Measurements from ENCODE around the gene GGCX. TPM values are rescaled to one million over a fixed set of nuclear protein-coding genes. Genes with fewer than 3 reads are reported as not detected.
A peak's percentile ranks its signal among the peaks of the same experiment; 100 is the strongest.
"Not testable (repeated sequence)": the region's sequence is repeated elsewhere in the genome, so short reads cannot be mapped to it uniquely, and the experiment has no call there.

Gene GGCX
- total RNA-seq: 10 to 100 TPM; 22.5 to 22.8 TPM

DNA sequence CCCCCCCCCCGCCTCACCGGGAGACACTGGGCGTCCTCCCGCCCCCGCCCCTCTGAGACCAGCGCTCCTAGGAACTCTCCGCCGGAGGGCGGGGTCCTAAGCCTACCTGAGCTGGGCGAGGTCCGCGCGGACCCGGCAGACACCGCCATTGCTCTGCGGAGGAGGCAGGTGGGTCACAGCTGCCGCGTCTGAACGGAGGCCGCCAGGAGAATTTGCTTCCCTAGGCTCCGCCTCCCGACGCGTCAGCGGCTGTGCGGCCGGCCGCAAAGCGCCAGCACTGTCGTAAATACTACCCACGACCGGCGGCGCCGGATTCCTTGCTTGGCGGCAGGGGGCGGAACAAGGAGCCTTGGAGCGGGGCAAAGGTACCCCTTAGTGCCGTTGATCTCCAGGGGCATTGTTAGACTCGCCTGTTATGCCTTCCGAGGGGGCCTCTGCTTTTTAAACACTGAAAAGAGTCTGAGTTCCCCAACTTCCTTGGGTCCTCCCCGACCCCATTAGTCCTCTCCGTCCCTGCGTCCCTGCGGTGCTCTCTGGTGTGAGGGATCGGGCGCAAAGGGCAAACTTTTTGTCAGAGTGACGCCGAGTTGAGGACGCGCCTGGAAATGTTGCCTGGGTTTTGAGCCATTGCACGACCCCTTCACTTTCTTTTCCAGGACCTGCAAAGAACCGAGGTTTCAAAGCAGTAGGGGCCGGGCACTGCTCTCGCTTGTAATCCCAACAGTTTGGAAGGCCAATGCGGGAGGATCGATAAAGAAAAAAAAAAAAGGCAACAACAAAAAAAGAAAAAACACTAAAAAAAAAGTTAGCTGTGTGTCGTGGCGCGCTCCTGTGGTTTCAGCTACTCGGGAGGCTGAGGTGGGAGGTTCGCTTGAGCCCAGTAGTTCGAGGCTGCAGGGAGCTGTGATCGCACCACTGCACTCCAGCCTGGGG is at the start of gene GGCX:
Gene GGCX (minus strand): TSS at position 214 of the 933 bp plus-strand sequence. CDS start 65 bp downstream, at position 149.
- H3K4me1 Mint-ChIP-seq: peaks cover 36% of the 10 kb centered on the region
- H3K9me3 Mint-ChIP-seq: no peaks in the 10 kb centered on the region
- peak; percentile 96 for DNase-seq
- no peaks in the 10 kb centered on the region for H3K27me3 Mint-ChIP-seq
- peak within 1 kb of the TSS; percentile 87 for H3K4me3 Mint-ChIP-seq
- ChIA-PET CTCF (interaction anchor here (0.6 to 2.2 kb wide), 6 partner anchors 10 to 234 kb away, joined by 3 to 27 read pairs (median 4); partner anchors contain the start of genes MAT2A and VAMP8), POLR2A (interaction anchor here (0.6 to 2.9 kb wide), 13 partner anchors 9 to 207 kb away, joined by 3 to 25 read pairs (median 6); partner anchors contain the start of genes ELMOD3, MAT2A, RETSAT and SH2D6)
- H3K27ac Mint-ChIP-seq: peak within 1 kb of the TSS; percentile 90
- peaks cover 8% of the 10 kb centered on the region for H3K36me3 Mint-ChIP-seq (ENCODE audit: low read depth)

DNA sequence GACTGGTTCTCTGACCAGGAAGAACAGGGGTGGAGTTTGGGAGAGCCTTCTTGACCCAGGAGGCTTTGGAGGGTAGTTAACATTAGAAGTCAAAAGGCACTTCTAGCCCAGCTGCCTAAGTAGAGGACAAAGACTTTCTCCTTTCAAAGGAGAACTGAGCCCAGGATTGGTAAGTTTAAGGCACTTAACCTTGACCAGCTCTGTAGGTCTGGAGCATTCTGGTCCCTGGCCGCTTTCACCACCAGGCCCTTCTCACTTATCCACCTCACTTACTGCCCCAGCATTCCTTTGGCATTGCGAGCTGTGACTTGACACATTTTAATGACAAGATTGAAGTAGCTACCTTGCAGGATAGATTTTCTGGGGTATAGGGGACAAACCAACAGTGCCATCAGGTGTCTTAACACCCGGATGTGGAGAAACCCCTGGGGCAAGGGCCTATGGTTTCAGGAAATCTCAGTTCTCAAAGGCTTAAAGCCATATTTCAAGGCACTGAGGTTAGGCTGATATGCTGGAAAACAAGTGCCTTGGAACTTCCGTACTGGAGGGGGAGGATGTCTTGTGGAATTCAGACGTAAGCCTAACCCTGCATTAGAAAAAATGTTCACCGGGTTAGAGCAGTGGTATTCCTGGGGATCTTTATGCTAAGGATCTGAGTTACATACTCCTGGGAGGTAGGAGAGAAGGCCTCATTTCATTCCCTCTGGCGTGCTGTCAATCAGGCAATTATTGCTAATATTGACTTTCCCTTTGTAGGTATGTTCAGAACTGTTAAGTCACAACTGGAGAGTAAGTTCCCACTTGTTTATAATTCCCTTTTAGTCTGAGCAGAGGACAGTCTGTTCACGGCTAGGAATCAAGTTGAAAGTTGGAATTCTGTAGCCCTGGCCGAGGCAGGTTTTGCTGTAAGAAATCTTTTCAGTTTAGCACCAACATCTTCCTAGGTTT is 46.2 kb upstream of the GGCX start:
- Mint-ChIP-seq H3K27ac (no peak overlapping the region), H3K4me1 (peaks cover 35% of the 10 kb centered on the region), H3K27me3 (peaks cover 2% of the 10 kb centered on the region), H3K36me3 (ENCODE audit: low read depth) (peaks cover 25% of the 10 kb centered on the region), H3K9me3 (no peaks in the 10 kb centered on the region), H3K4me3 (no peak overlapping the region)
- POLR2A ChIA-PET: interaction anchor here (3.8 to 8.1 kb wide), 2 partner anchors 8 to 12 kb away, joined by 27 to 40 read pairs; partner anchors contain the start of genes RNF181 and USP39
- no peak for DNase-seq
- CTCF ChIA-PET: interaction anchor here (1.0 kb wide), 1 partner anchor 207 kb away, joined by 4 read pairs; no protein-coding TSS in a partner anchor

DNA sequence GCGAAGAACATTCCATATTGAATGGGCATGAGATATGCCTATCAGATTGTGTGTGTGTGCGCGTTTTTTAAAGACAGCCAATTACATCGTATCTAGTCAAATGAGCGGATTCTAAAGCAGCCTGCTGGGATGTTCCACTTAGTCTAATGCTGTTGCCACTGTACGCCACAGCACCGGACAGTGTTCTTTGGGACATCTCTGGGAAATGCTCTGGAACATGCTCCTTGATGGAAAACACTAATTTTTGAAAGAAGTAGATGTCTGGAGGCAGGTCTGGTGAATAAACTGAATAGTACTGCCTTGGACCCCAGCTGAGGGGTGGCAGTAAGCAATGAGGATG is 44.8 kb upstream of the GGCX start:
- Mint-ChIP-seq H3K27ac (no peak overlapping the region), H3K27me3 (peaks cover 2% of the 10 kb centered on the region), H3K4me3 (no peak overlapping the region), H3K9me3 (no peaks in the 10 kb centered on the region), H3K36me3 (ENCODE audit: low read depth) (peaks cover 21% of the 10 kb centered on the region), H3K4me1 (peaks cover 31% of the 10 kb centered on the region)
- no peak for DNase-seq
- CTCF ChIA-PET: interaction anchor here (1.6 kb wide), 1 partner anchor 15 kb away, joined by 3 read pairs; no protein-coding TSS in a partner anchor
- POLR2A ChIA-PET: interaction anchor here (0.6 to 8.1 kb wide), 5 partner anchors 10 to 279 kb away, joined by 3 to 40 read pairs (median 4); partner anchors contain the start of genes RNF181, TGOLN2 and USP39

DNA sequence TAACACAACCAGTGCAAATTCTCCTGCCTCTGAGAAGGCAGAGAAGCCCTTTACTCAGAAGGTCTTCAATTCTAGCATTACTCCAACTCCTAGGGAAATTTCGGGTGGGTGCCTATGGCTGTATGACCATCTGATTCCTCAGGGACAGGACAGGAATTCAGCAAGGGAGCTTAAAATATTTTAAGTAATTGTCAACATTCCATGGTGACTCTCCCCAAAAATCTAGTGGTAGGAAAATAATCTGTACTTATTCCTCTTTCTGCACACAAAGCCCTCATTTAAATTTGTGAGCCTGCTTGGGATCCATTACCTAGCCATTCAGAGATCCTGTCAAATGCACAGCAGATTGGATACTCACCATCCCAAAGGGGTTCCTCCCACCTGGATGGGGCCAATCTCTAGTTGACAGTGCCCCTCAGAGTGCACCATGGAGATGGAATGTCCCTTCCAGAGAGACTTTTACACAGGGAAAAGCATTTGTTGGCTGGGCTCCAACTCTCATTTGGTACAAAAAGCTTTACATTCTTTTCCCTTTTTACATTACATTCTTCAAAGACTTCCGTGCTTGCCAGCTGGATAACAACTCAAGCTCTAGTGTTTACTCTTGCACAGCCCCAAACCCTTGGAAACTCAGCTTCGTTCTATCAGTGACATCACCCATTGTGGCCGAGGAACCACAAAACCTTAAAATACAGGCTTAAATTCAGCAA is 44.3 kb upstream of the GGCX start:
- POLR2A ChIA-PET: interaction anchor here (0.6 to 8.1 kb wide), 6 partner anchors 10 to 278 kb away, joined by 3 to 40 read pairs (median 4); partner anchors contain the start of genes MAT2A, RNF181, TGOLN2 and USP39
- Mint-ChIP-seq H3K4me1 (peaks cover 31% of the 10 kb centered on the region), H3K36me3 (ENCODE audit: low read depth) (peaks cover 21% of the 10 kb centered on the region), H3K4me3 (no peak overlapping the region), H3K27ac (no peak overlapping the region), H3K9me3 (no peaks in the 10 kb centered on the region), H3K27me3 (peaks cover 2% of the 10 kb centered on the region)
- no peak for DNase-seq
- CTCF ChIA-PET: interaction anchor here (0.9 to 1.6 kb wide), 3 partner anchors 10 to 186 kb away, joined by 3 read pairs; partner anchors contain the start of gene RNF181

DNA sequence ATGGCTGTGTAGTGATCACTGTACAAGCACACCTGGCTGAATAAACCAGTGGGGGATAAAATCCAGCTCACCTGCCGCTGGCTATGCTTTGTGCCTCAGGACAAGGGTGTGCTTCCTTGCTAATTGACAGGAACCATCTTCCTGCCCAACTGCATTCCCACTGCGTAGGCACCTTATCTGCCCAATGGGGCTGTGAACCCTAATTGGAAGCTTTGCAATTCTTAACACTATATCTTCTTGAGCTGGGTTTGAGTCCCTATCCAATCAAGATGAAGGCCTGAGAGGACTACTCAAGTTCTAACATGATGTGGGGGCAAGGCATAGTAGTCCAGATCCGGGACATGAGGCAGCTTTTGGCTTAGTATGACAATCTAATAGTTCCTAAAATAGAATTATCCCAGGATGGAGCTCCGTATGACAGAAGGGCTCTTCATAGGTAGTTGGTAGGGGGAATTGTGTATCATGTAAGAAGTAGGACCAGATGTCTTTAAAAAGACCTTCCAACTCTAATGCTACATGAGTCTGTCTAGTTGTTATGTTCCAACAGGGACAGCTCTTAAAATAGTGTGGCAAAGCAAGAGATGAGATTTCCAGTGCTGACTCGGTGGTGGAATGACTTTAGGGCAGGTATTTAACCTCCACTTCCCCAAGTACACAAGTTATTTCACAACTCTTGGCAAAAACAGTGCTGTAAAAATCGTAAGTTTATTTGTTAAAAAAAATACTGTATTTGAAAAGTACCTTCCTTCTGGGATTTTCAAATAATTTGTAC is 43.5 kb upstream of the GGCX start:
- H3K4me3 Mint-ChIP-seq: no peak overlapping the region
- H3K9me3 Mint-ChIP-seq: no peaks in the 10 kb centered on the region
- no peak overlapping the region for H3K27ac Mint-ChIP-seq
- H3K4me1 Mint-ChIP-seq: peaks cover 26% of the 10 kb centered on the region
- peaks cover 2% of the 10 kb centered on the region for H3K27me3 Mint-ChIP-seq
- CTCF ChIA-PET: interaction anchor here (0.9 to 1.2 kb wide), 2 partner anchors 9 to 185 kb away, joined by 3 read pairs; partner anchors contain the start of gene RNF181
- H3K36me3 Mint-ChIP-seq (ENCODE audit: low read depth): peaks cover 17% of the 10 kb centered on the region
- POLR2A ChIA-PET: interaction anchor here (0.7 to 8.1 kb wide), 5 partner anchors 7 to 94 kb away, joined by 3 to 40 read pairs (median 14); partner anchors contain the start of genes C2orf68, MAT2A, RNF181 and USP39
- no peak for DNase-seq

DNA sequence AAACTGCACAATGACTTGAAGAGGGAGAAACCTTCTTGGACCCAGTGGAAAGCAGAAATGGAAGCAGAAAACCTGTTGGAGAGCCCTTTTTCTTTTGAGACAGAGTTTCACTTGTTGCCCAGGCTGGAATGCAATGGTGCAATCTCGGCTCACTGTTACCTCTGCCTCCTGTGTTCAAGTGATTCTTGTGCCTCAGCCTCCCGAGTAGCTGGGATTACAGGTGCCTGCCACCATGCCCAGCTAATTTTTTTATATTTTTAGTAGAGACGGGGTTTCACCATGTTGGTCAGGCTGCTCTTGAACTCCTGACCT is 42.8 kb upstream of the GGCX start:
- Mint-ChIP-seq H3K4me1 (peaks cover 22% of the 10 kb centered on the region), H3K36me3 (ENCODE audit: low read depth) (peaks cover 13% of the 10 kb centered on the region)
- H3K4me3 Mint-ChIP-seq, H3K27ac Mint-ChIP-seq, DNase-seq, H3K27me3 Mint-ChIP-seq, H3K9me3 Mint-ChIP-seq: not testable (repeated sequence)
- ChIA-PET POLR2A (interaction anchor here (0.7 to 8.1 kb wide), 4 partner anchors 8 to 94 kb away, joined by 4 to 40 read pairs (median 20); partner anchors contain the start of genes C2orf68, RNF181 and USP39), CTCF (interaction anchor here (1.2 kb wide), 1 partner anchor 184 kb away, joined by 3 read pairs; no protein-coding TSS in a partner anchor)

DNA sequence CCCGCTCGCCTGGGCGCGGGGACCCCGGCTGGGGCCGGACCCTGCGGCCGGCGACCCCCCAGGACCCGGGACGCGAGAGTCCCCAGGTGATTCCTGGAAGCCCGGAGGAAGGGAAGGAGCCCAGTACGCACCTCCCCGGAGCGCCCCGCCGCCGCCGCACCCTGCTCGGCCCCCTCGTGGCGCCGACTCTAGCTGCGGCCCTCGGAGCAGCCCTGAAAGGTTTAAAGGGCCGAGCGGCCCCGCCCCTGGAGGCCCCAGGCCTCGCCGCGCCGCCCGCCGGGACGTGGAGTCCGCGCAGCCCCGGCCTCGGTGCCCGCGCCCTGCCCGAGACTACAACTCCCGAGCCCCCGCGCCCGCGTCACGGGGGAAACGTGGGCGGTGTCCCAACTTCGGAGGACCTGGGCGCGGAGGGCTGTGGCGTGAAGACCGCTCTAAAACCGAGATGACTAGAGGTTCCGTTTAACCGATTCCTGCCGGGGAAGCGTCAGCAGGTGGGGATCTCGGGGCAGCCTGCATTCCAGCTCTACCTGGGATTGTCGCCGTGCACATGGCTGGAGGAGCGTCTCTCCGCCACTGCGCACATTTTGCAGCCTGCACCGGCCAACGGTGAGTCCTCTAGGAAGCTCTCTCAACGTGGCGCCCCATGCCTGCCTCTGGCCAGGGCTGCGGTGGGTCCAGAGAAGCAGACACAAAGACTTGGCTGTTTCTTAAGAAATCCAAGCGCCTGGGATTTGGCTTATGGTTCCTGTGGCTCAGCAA is 41.4 kb upstream of the GGCX start, which contains the start of gene TMEM150A:
Gene TMEM150A (minus strand): TSS at position 223 of the 759 bp plus-strand sequence. CDS start 750 bp downstream, outside the sequence.
- peaks cover 2% of the 10 kb centered on the region for H3K27me3 Mint-ChIP-seq
- DNase-seq: peak; percentile 81
- H3K4me1 Mint-ChIP-seq: peaks cover 13% of the 10 kb centered on the region
- ChIA-PET CTCF (interaction anchor here (0.7 to 1.5 kb wide), 2 partner anchors 9 to 46 kb away, joined by 4 read pairs; partner anchors contain the start of gene C2orf68), POLR2A (interaction anchor here (0.7 to 8.1 kb wide), 6 partner anchors 7 to 64 kb away, joined by 3 to 40 read pairs (median 6); partner anchors contain the start of genes C2orf68, MAT2A, RNF181 and USP39)
- H3K36me3 Mint-ChIP-seq (ENCODE audit: low read depth): peaks cover 3% of the 10 kb centered on the region
- peak within 1 kb of the TSS; percentile 71 for H3K4me3 Mint-ChIP-seq
- no peak within 1 kb of the TSS for H3K27ac Mint-ChIP-seq
- H3K9me3 Mint-ChIP-seq: no peaks in the 10 kb centered on the region

DNA sequence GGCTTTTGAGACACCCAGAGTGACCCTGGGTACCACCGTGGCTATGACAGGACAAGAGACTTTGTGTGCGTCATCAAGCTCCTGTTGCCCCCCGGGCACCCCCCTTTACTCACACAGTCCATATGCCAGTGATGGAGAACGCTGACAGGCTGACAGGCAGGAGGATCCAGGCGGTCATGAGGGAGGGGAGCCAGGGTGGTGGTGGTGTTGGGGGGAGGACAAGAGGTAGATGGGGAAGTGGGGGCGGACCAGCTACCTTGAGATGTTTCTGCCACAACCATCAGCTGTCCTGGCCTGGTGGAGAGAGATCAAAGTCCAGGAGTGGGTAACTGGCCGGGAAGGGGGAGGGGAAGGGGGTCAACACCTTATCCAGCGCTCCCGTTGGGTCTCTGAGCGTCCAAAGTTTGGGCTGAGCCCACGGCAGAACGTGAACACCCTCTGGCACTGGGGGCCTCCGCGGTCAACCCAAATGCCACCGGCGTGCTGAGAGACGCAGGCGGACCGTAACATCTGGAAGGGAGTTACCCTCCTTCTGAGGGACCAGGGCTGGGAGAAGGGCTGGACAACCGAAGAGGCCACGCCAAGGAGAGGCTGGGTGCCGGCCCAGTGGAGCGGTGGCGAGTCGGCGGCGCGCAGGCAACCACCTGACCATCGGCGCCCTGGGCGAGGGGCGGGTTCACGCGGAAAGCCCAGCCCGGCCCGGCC is 40.6 kb upstream of the GGCX start:
- Mint-ChIP-seq H3K4me3 (peak overlapping the region; percentile 69), H3K9me3 (no peaks in the 10 kb centered on the region), H3K36me3 (ENCODE audit: low read depth) (peaks cover 8% of the 10 kb centered on the region), H3K27ac (no peak overlapping the region), H3K27me3 (peaks cover 2% of the 10 kb centered on the region), H3K4me1 (peaks cover 18% of the 10 kb centered on the region)
- POLR2A ChIA-PET: interaction anchor here (0.8 to 8.1 kb wide), 6 partner anchors 11 to 63 kb away, joined by 3 to 40 read pairs (median 5); partner anchors contain the start of genes MAT2A, USP39 and VAMP8
- no peak for DNase-seq
- CTCF ChIA-PET: interaction anchor here (1.5 kb wide), 1 partner anchor 46 kb away, joined by 4 read pairs; no protein-coding TSS in a partner anchor

DNA sequence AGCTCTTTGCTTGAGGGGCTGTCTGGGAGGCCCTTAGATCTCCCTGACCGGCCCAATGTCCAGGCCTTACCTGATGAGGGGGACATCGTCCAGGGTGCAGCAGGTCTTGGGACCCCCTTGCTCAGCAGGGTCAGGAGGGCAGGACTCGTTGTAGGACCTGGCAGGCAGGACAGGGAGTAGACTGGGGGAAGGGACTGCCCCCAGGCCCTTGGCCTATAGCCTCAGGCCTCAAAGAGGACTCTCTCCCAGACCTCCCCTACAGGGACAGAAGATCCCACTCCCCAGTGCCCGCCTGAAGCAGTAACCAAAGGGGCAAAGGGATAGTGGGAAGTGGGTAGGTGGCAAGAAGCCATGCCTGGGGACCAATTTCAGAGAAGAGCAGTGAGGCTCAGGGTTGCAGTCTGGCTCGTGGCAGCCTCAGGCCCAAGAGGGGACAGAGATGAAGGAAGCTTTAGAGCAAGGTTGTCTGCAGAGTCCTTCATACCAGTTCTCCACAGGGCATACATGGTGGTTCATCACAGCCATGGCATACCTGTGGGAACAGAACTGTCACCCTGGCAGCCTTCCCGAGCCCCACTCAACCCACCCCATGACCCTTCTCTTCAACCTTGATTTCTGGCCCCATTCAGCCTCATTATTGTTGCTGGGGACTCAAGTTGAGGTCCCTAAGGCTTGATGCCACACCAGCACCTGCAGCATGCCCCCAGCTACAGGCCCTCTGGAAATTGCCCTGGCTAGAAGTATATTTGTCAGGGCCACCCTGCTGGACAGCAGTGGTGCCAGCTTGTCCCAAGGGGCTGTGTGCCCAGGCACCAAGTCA is 39.9 kb upstream of the GGCX start:
- peaks cover 2% of the 10 kb centered on the region for H3K27me3 Mint-ChIP-seq
- no peak overlapping the region for H3K27ac Mint-ChIP-seq
- H3K36me3 Mint-ChIP-seq (ENCODE audit: low read depth): peaks cover 10% of the 10 kb centered on the region
- POLR2A ChIA-PET: interaction anchor here (0.8 to 8.1 kb wide), 9 partner anchors 10 to 42 kb away, joined by 3 to 40 read pairs (median 4); partner anchors contain the start of genes C2orf68 and USP39
- H3K4me3 Mint-ChIP-seq: peak overlapping the region; percentile 69
- no peak for DNase-seq
- peaks cover 25% of the 10 kb centered on the region for H3K4me1 Mint-ChIP-seq
- no peaks in the 10 kb centered on the region for H3K9me3 Mint-ChIP-seq
- CTCF ChIA-PET: no interaction called here

All from activated CD4-positive, alpha-beta memory T cell treated with anti-CD3 and anti-CD28 coated beads, Interleukin-2, amount 10 ng/mL, durations not matched to agents 7 days and 5 days (primary cell).